K562 (cell line): ENCODE data around the gene GPC3. TPM values are rescaled to one million over a fixed set of nuclear protein-coding genes. Genes with fewer than 3 reads are reported as not detected.

Experiments used
- ATAC-seq: fragments of 200-7000 bp; cut with Tn5 transposase; 3 replicates; pipeline ENCODE4 v1.9.1; 2020; ENCODE audit warnings: moderate library complexity
- BruUV-seq: library from RNA; stranded (reverse); fragments of 400-500 nt; replicated peaks from 2 replicates; lab custom pipeline; 2021; lab: Mats Ljungman, UMichigan
- CTCF ChIA-PET: fragments of 300-600 bp; formaldehyde crosslinking; extraction: SDS; loops from one replicate; lab custom pipeline; 2021; ENCODE audit warnings: low intra/inter-chr PET ratio; lab: Yijun Ruan, JAX
- POLR2A ChIA-PET: fragments of 300-600, 350-650 bp; sonication (Branson Sonifier 250); formaldehyde crosslinking; extraction: SDS; loops from one replicate; lab custom pipeline; 2021; ENCODE audit warnings: antibody characterized with exemption, inconsistent platforms; lab: Yijun Ruan, JAX
- DNase-seq, 4 experiments: peaks; one replicate each; pipeline versions ENCODE4 v3.0.0 to v3.0.0-alpha.2; 2011 to 2018; ENCODE audit warnings: low spot score in 3 of 4, mixed read lengths in 3 of 4; ENCODE audit errors: extremely low read depth in 1 of 4
- FAIRE-seq: peaks from 2 replicates; lab custom pipeline; 2011; peaks lifted over from hg19 to GRCh38; lab: Jason Lieb, UNC
- H2AFZ ChIP-seq: 2 replicates; pipeline ENCODE4 v1.6.0; 2011; ENCODE audit warnings: low read depth, low read length, control low read depth, inconsistent platforms
- H3K27ac ChIP-seq: fragments of 200-600 bp; 3 replicates; pipeline ENCODE4 v1.8.0; 2011; ENCODE audit warnings: low read depth, mild to moderate bottlenecking, control low read depth, inconsistent platforms, low read length, moderate library complexity, mixed read lengths; ENCODE audit errors: extremely low read depth
- H3K27me3 ChIP-seq, 2 experiments: fragments of 300-600 bp in 1 of 2; 2 replicates in 1 of 2; 3 replicates in 1 of 2; pipeline versions ENCODE4 v1.6.0 to v1.8.0; 2011; ENCODE audit warnings: inconsistent platforms in 2 of 2, low read length in 2 of 2, mild to moderate bottlenecking in 1 of 2, mixed read lengths in 1 of 2, moderate library complexity in 1 of 2; ENCODE audit not compliant: control insufficient read depth in 2 of 2, insufficient read depth in 2 of 2
- H3K36me3 ChIP-seq: fragments of 300-600 bp; 3 replicates; pipeline ENCODE4 v1.8.0; 2011; ENCODE audit warnings: mild to moderate bottlenecking, low read length, inconsistent platforms; ENCODE audit not compliant: control insufficient read depth, insufficient read depth
- H3K4me1 ChIP-seq, 2 experiments: fragments of 200-600 bp in 1 of 2; replicated peaks in 1 of 2; 2 replicates in 1 of 2; 3 replicates in 1 of 2; pipeline versions ENCODE4 v1.5.1 to v1.8.0; 2011; ENCODE audit warnings: inconsistent platforms in 2 of 2, low read length in 2 of 2, mild to moderate bottlenecking in 1 of 2, mixed read lengths in 1 of 2, moderate library complexity in 1 of 2; ENCODE audit not compliant: control insufficient read depth in 2 of 2, insufficient read depth in 2 of 2
- H3K4me2 ChIP-seq: 2 replicates; pipeline ENCODE4 v1.6.1; 2011; ENCODE audit warnings: low read length, control low read depth, inconsistent platforms, mixed read lengths; ENCODE audit not compliant: insufficient read depth
- H3K4me3 ChIP-seq: fragments of 200-600 bp; sonication (generic), shearing (Covaris generic); 2 replicates; pipeline ENCODE4 v1.5.1; 2016; ENCODE audit warnings: control low read depth, inconsistent platforms
- H3K79me2 ChIP-seq: fragments of 200-600 bp; 3 replicates; pipeline ENCODE4 v1.8.0; 2011; ENCODE audit warnings: low read length, inconsistent platforms; ENCODE audit not compliant: control insufficient read depth, insufficient read depth
- H3K9ac ChIP-seq, 2 experiments: 2 replicates each; pipeline versions ENCODE4 v1.6.0 to v1.6.1; 2011; ENCODE audit warnings: low read depth in 2 of 2, low read length in 2 of 2, control low read depth in 1 of 2, inconsistent platforms in 1 of 2, mild to moderate bottlenecking in 1 of 2, mixed read lengths in 1 of 2; ENCODE audit not compliant: insufficient read depth in 1 of 2
- H3K9me1 ChIP-seq: one replicate; pipeline ENCODE4 v1.6.0; 2011; ENCODE audit warnings: inconsistent platforms, mild to moderate bottlenecking, low read length, moderate library complexity; ENCODE audit not compliant: control insufficient read depth, insufficient read depth
- H3K9me3 ChIP-seq: replicated peaks from 2 replicates; pipeline ENCODE4 v1.5.1; 2011; ENCODE audit warnings: low read depth, low read length, inconsistent platforms; ENCODE audit not compliant: control insufficient read depth, insufficient read depth
- H4K20me1 ChIP-seq: replicated peaks from 2 replicates; pipeline ENCODE4 v1.6.1; 2011; ENCODE audit warnings: low read length, inconsistent platforms, mixed read lengths; ENCODE audit not compliant: control insufficient read depth, insufficient read depth
- ASH1L ChIP-seq: fragments of 450-650 bp; IDR thresholded peaks from 2 replicates; pipeline ENCODE4 v1.6.1; 2018; ENCODE audit warnings: borderline replicate concordance, mild to moderate bottlenecking, low read depth; ENCODE audit not compliant: partially characterized antibody
- ATF4 ChIP-seq: fragments of 450-650 bp; formaldehyde crosslinking; IDR thresholded peaks from 2 replicates; pipeline ENCODE4 v1.4.0; 2022; ENCODE audit warnings: mild to moderate bottlenecking, moderate library complexity
- CHD2 ChIP-seq: IDR thresholded peaks from 2 replicates; pipeline ENCODE4 v1.6.1; 2011; ENCODE audit warnings: low read depth, low read length
- HNRNPL ChIP-seq: fragments of 200-400 bp; formaldehyde crosslinking; IDR thresholded peaks from 2 replicates; pipeline ENCODE4 v1.6.1; 2017; ENCODE audit warnings: low read depth, mild to moderate bottlenecking, low read length
- ILK ChIP-seq: fragments of 450-650 bp; IDR thresholded peaks from 2 replicates; pipeline ENCODE4 v1.6.1; 2016; ENCODE audit warnings: missing genetic modification characterization, low read depth, mild to moderate bottlenecking, missing compliant biosample characterization, moderate library complexity, borderline replicate concordance
- MAFG ChIP-seq: fragments of 450-650 bp; conservative IDR thresholded peaks from 2 replicates; pipeline ENCODE4 v1.6.1; 2016; ENCODE audit warnings: missing genetic modification characterization, missing compliant biosample characterization
- MEIS2 ChIP-seq: fragments of 450-650 bp; IDR thresholded peaks from 2 replicates; pipeline ENCODE4 v1.6.1; 2014; ENCODE audit warnings: mild to moderate bottlenecking; ENCODE audit not compliant: partially characterized antibody
- NFIX ChIP-seq: fragments of 250-450 bp; sonication (Bioruptor Pico); IDR thresholded peaks from 2 replicates; pipeline ENCODE4 v1.4.0; 2020; ENCODE audit warnings: low read depth, mild to moderate bottlenecking, moderate library complexity
- ZFX ChIP-seq: sonication (generic); formaldehyde crosslinking; IDR thresholded peaks from 2 replicates; pipeline ENCODE4 v1.8.0; 2022; ENCODE audit warnings: mild to moderate bottlenecking, missing genetic modification reagents, moderate library complexity
- WGBS: fragments of 100-300 bp; shearing (Covaris generic); methylation state at CpG from one replicate; pipeline ENCODE4 v1.1.6; 2016; ENCODE audit warnings: low coverage, mixed read lengths; ENCODE audit not compliant: insufficient coverage; ENCODE audit errors: missing lambda C conversion rate; 5-methylcytosine and 5-hydroxymethylcytosine counted together
- in situ Hi-C: fragments of 300-500 bp; cut with MboI; formaldehyde crosslinking; loops from 4 replicates; pipeline ENCODE4 v1.15.0; 2018; ENCODE audit warnings: inconsistent platforms, mixed read lengths
- intact Hi-C: fragments of 100-400 bp; cut with micrococcal nuclease; formaldehyde crosslinking; loops from 2 replicates; pipeline ENCODE4 v1.14.2; 2022
- polyA plus RNA-seq, 8 experiments: library from polyadenylated mRNA; depleted of rRNA in 4 of 8; stranded (reverse) in 5 of 8; unstranded in 3 of 8; fragments of >200 nt; fragmentation: Nextera tagmentation in 2 of 8; fragmentation: Illumina TruSeq in 1 of 8; extraction: Ambion mirVana in 2 of 8; extraction: Trizol in 1 of 8; gene quantifications; 2 replicates each; pipeline versions ENCODE4 v1.2.1 to v1.2.3, GENCODE V29; 2011 to 2014; ENCODE audit warnings: inconsistent platforms in 1 of 8, missing spikeins in 1 of 8
- total RNA-seq, 7 experiments: library from RNA; depleted of rRNA in 6 of 7; stranded (reverse); fragments of >200 nt in 6 of 7; fragmentation: Illumina TruSeq in 2 of 7; extraction: Trizol in 2 of 7; gene quantifications; 2 replicates each; pipeline versions ENCODE4 v1.2.1 to v1.2.3, GENCODE V29; 2011 to 2021; ENCODE audit warnings: low replicate concordance in 1 of 7

GPC3 gene
- total and polyA plus RNA-seq, 9 of the 15 experiments (the other 6 are each of a cell fraction or from before 2014, with no cell fraction given), result 0.42 TPM; not detected in 8

- WGBS, result 0% methylated on average over 3 of the region's 3 CpGs
- ATAC-seq (no peak), DNase-seq (no peak), FAIRE-seq (no peak)
- H3K9ac ChIP-seq, result no peak overlapping the region
- no peak for TF ChIP-seq ASH1L
- TF ChIP-seq CHD2, result no peak
- no peak for TF ChIP-seq ATF4 (CRISPR knock-in tag)
- TF ChIP-seq MEIS2, result no peak
- TF ChIP-seq ZFX, result no peak
- TF ChIP-seq ILK (tag), result no peak
- no peak for TF ChIP-seq MAFG
- TF ChIP-seq HNRNPL, result no peak
- TF ChIP-seq NFIX (CRISPR knock-in tag), result no peak
- H3K4me1 ChIP-seq, result no peaks in the 10 kb centered on the region
- H3K9me1 ChIP-seq, result no peaks in the 10 kb centered on the region
- no peaks in the 10 kb centered on the region for H3K79me2 ChIP-seq
- BruUV-seq, result no TSS peak
- ChIA-PET POLR2A (no interaction called here), CTCF (no interaction called here)
- H3K36me3 ChIP-seq, result no peaks in the 10 kb centered on the region
- intact Hi-C loops (no loop called here), in situ Hi-C loops (no loop called here)
- no peaks in the 10 kb centered on the region for H3K27me3 ChIP-seq
- no peak overlapping the region for H2AFZ ChIP-seq
- H3K4me3 ChIP-seq, result no peak overlapping the region
- H3K4me2 ChIP-seq, result no peak overlapping the region
- no peaks in the 10 kb centered on the region for H4K20me1 ChIP-seq
- H3K27ac ChIP-seq, result no peak overlapping the region
- no peaks in the 10 kb centered on the region for H3K9me3 ChIP-seq
These were observed 173.0 kb downstream of the GPC3 start for GRCh38 chrX:133812402-133812801.
